ENCODE results near the gene RAP1GAP2.
A peak's percentile ranks its signal among the peaks of the same experiment; 100 is the strongest.

RAP1GAP2 gene

GRCh38 chr17:2911035-2911754 lies 115.0 kb downstream of the RAP1GAP2 start:
- no peak for DNase-seq (ENCODE audit: low read depth, low spot score)

- DNase-seq (ENCODE audit: low read depth, low spot score) = no peak
These were observed 115.5 kb downstream of the RAP1GAP2 start for GRCh38 chr17:2911755-2912111.

- no peak for DNase-seq (ENCODE audit: low read depth, low spot score)
These were observed 116.5 kb downstream of the RAP1GAP2 start for GRCh38 chr17:2912754-2913153.

- DNase-seq (ENCODE audit: low read depth, low spot score) = no peak
These were observed 120.2 kb downstream of the RAP1GAP2 start for GRCh38 chr17:2916461-2916860.

DNA sequence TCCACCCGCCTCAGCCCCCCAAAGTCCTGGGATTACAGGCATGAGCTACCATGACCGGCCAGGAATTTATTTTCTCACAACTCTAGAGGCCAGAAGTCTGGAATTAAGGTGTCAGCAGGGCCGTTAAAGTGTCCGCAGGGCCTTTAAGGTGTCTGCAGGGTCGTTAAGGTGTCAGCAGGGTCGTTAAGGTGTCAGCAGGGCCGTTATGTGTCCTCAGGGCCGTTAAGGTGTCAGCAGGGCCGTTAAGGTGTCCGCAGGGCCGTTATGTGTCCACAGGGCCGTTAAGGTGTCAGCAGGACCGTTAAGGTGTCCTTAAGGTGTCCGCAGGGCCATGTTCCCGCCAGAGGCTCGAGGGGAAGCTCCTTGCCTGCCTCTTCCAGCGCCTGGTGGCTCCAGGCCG lies 125.2 kb downstream of the RAP1GAP2 start:
- no peak for DNase-seq (ENCODE audit: low read depth, low spot score)

DNA sequence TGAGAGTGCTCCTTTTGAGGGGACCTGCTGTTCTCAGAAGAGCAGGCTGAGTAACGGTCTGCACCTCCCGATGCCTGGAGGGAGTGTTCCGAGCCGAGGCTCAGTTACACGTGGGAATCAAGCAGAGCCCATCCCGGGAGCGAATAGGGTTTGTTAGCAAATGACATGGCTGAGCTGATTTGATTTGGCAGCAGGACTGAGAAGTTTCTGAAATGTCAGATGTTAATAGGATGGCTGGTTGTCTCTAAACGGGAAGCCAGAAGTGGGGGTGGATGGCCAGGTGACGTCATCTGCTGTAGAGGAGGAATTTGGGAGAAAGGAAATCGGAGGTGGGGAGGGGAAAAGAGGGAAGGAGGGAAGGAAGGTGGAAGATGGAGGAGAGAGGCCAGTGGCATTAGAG lies 128.0 kb downstream of the RAP1GAP2 start:
- peak; percentile 45 for DNase-seq (ENCODE audit: low read depth, low spot score)

DNA sequence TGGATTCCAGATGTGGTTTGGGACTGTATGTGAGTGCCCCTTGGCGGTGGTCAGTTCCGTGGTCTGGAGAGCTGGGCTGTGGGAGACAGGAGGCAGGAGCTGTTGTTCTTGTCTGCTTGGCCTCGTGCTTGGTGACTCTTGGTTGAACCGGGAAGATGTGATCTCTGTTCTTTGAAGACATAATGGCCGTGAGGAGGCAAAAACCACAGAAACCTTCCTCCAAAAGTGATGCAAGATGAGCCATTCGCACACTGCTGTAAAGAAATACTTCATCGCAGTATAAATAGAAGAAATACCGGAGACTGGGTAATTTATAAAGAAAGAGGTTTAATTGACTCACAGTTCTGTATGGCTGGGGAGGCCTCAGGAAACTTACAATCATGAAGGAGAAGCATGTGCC lies 128.8 kb downstream of the RAP1GAP2 start:
- DNase-seq (ENCODE audit: low read depth, low spot score) = peak; percentile 20

DNA sequence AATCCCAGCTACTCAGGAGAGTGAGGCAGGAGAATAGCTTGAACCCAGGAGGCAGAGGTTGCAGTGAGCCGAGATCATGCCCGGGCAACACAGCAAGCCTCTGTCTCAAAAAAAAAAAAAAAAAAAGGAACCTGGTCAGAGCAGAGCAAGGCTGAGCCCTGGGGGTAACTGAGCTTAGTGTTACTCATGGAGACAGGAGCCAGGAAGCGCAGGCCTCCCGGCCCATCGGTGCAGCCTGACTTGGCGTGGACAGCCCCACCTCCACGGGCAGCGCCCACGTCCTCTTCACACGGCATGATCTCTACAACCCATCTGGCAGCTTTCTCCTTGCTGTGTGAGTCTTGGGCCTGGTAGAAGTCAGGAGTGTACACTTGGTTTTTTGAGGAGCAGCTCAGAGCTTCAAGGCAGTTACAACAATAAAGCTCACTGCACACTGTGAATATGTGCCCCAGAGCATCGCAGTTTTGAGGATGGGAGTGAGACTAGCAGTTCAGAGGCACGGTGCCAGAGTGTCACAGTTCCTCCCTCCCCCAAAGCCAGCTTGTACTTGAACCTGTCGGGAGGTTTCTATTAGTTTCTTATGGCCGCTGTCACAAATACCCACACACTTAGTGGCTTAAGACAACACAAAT lies 129.9 kb downstream of the RAP1GAP2 start:
- peak; percentile 55 for DNase-seq (ENCODE audit: low read depth, low spot score)

- no peak for DNase-seq (ENCODE audit: low read depth, low spot score)
These were observed 132.2 kb downstream of the RAP1GAP2 start for GRCh38 chr17:2928294-2928890.

GRCh38 chr17:2929881-2930533 lies 133.8 kb downstream of the RAP1GAP2 start:
- DNase-seq (ENCODE audit: low read depth, low spot score) = peak; percentile 61

- DNase-seq (ENCODE audit: low read depth, low spot score) = no peak
These were observed 135.6 kb downstream of the RAP1GAP2 start for GRCh38 chr17:2931876-2932275.

GRCh38 chr17:2932946-2933345 lies 136.7 kb downstream of the RAP1GAP2 start:
- DNase-seq (ENCODE audit: low read depth, low spot score) = no peak

GRCh38 chr17:2933606-2934005 lies 137.4 kb downstream of the RAP1GAP2 start:
- no peak for DNase-seq (ENCODE audit: low read depth, low spot score)

DNA sequence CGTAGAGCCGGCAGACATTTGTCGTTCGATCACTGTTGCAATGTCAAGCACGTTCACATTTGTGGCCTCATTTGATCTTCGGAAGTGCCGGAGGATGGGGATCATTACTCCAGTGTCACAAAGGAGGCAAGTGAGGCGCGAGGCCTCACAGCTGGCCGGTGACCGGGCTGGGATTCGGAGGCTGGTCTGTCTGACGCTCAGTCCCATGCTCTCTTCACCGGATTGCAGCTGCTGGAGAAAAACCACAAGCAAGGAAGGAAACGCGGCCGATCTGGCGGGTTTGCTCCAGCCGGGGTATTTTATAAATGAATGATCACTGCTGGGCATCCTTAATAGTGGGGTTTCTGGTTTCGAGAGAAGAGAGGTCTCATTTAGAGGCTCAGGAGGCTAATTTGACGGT lies 139.4 kb downstream of the RAP1GAP2 start:
- DNase-seq (ENCODE audit: low read depth, low spot score) = no peak

- DNase-seq (ENCODE audit: low read depth, low spot score) = no peak
These were observed 140.1 kb downstream of the RAP1GAP2 start for GRCh38 chr17:2936351-2936750.

DNA sequence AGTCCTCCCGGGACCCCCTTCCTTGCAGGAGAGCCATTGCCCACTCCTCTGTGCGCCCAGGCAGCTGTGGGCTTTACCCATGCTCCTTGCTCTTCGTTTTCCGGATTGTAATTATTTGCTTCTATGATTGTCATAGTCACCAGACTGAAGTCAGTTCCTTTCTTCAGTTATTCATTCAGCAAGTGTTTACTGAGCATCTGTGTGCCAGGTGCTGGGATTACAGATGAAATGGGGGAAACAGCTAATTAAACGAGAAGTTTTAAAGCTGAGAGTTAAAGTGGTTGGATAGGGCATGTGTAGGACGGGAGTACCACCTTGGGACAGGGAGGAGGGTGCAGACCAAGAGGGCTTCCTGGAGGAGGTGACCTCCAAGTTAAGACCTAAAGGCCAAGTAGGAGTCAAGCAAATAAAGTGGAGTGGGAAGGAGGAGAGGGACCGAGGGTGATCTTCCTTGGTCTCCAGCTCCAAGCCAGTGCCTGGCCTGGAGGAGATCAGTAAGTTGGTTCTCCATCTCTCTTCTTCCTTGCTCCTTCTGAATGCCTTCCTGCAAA lies 140.6 kb downstream of the RAP1GAP2 start:
- no peak for DNase-seq (ENCODE audit: low read depth, low spot score)

DNA sequence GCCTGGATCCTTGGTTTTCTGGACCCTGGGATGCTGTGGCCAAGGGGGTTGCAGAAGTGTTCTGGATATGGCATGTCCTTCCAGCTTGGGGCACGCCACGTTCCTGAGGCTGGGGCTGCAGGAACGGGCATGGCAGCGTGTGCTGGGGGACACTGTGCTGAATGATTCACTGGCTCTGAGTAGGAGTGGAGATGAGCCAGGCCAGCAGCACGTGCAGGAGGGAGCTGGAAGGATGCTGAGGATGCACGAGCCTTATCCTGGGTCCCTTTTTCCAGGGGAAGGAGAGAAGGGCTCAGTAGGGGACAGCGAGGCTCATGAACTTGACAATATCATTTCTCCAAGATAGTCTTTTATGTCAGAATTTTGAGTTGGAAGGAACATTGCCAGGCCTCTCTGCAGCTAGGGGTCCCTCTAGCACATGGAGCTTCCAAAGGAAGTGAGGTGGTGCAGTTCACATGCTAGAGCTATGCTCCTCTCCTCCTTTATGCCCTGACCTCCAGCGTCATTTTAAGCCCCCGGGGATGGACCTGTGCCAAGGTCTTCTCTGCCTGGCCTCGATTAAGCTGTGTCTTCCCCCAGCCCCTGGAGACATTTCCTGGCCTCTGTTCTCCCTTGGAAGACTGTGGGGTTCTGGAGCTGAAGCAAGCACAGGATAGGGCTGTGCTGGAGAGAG lies 141.2 kb downstream of the RAP1GAP2 start:
- no peak for DNase-seq (ENCODE audit: low read depth, low spot score)

- no peak for DNase-seq (ENCODE audit: low read depth, low spot score)
These were observed 143.6 kb downstream of the RAP1GAP2 start for GRCh38 chr17:2939714-2940351.

GRCh38 chr17:2940352-2940751 lies 144.1 kb downstream of the RAP1GAP2 start:
- DNase-seq (ENCODE audit: low read depth, low spot score) = peak; percentile 69

- DNase-seq (ENCODE audit: low read depth, low spot score) = no peak
These were observed 147.7 kb downstream of the RAP1GAP2 start for GRCh38 chr17:2943981-2944380.

DNA sequence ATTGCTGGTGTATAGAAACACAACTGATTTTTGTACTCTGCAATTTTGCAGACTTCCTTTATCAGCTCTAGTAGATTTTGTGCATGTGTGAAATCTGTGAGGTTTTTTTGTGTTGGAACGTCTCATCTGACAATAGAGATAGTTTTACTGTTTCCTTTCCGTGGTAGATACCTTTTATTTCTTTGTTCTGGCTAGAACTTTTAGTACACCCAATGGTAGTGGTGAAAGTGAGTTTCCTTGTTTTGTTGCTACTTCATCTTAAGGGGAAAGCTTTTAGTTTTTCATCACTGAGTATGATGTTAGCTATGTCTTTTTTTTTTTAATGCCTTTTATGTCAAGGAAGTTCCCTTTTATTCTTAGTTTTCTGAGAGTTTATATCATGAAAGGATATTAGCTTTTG lies 149.1 kb downstream of the RAP1GAP2 start:
- no peak for DNase-seq (ENCODE audit: low read depth, low spot score)
